ENCODE results near the gene OSTM1.

DNA sequence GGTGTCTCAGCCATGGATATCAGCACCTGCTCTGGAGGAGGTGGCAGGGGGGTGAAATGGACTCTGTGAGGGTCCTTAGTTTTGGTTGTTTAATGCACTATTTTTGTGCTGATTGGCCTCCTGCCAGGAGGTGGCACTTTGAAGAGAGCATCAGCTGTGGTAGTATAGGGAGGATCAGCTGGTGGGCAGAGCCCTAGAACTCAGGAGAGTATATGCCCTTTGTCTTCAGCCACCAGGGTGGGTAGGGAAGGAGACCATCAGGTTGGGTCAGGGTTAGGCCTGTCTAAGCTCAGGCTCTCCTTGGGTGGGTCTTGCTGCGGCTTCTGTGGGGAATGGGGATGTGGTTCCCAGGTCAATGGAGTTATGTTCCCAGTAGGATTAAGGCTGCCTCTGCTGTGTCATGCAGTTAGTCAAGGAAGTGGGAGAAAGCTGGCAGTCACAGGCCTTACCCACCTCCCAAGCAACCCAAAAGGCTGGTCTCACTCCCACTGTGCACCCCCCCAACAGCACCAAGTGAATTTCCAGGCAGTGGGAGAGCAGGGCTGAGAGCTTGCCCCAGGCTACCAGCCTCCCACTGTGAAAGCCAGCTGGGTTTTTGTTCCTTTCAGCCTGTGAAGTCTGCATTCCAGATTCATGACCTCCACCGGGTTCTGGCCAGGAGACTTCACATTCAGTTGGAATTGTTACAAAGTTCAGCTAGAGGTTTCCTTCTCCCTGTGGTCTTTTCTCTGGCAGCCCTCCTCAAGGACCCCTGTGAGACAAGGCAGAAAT lies 5.7 kb upstream of the OSTM1 start:
- TF ChIP-seq, protein P1, sequence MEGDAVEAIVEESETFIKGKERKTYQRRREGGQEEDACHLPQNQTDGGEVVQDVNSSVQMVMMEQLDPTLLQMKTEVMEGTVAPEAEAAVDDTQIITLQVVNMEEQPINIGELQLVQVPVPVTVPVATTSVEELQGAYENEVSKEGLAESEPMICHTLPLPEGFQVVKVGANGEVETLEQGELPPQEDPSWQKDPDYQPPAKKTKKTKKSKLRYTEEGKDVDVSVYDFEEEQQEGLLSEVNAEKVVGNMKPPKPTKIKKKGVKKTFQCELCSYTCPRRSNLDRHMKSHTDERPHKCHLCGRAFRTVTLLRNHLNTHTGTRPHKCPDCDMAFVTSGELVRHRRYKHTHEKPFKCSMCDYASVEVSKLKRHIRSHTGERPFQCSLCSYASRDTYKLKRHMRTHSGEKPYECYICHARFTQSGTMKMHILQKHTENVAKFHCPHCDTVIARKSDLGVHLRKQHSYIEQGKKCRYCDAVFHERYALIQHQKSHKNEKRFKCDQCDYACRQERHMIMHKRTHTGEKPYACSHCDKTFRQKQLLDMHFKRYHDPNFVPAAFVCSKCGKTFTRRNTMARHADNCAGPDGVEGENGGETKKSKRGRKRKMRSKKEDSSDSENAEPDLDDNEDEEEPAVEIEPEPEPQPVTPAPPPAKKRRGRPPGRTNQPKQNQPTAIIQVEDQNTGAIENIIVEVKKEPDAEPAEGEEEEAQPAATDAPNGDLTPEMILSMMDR (IDR thresholded peaks at IDR 0.05): no peak
- TF ChIP-seq EP300 (IDR thresholded peaks at IDR 0.05): no peak
- TF ChIP-seq POLR2AphosphoS5 (IDR thresholded peaks at IDR 0.05): no peak
- no peak for TF ChIP-seq POLR2A (IDR thresholded peaks at IDR 0.05)

All from sigmoid colon (tissue), 4 donors.